WTC11 (cell line): Measurements from ENCODE around the gene RARRES2. TPM values are rescaled to one million over a fixed set of nuclear protein-coding genes. Genes with fewer than 3 reads are reported as not detected.

ENCODE experiments used
- ATAC-seq: fragments of 200-7000 bp; cut with Tn5 transposase; 2 replicates; pipeline ENCODE4 v1.10.0; 2021; ENCODE audit warnings: mild to moderate bottlenecking, moderate library complexity
- CTCF ChIA-PET: fragments of 300-600 bp; sonication (Branson Sonifier 250); formaldehyde crosslinking; loops from one replicate; lab custom pipeline; 2021; ENCODE audit warnings: antibody characterized with exemption; lab: Charles Lee
- POLR2A ChIA-PET: fragments of 350-600 bp; sonication (Branson Sonifier 250); formaldehyde crosslinking; loops from one replicate; lab custom pipeline; 2021; ENCODE audit warnings: antibody characterized with exemption; lab: Charles Lee
- DNase-seq: peaks from one replicate; pipeline ENCODE4 v3.0.0; 2021; ENCODE audit warnings: low spot score
- H3K27ac Mint-ChIP-seq: 2 replicates; pipeline ENCODE4 v1.8.0; 2021; ENCODE audit warnings: mixed read lengths
- H3K27me3 Mint-ChIP-seq: 2 replicates; pipeline ENCODE4 v1.8.0; 2021; ENCODE audit warnings: low read depth, mild to moderate bottlenecking, moderate library complexity, mixed read lengths
- H3K36me3 Mint-ChIP-seq: 2 replicates; pipeline ENCODE4 v1.8.0; 2021; ENCODE audit warnings: mixed read lengths
- H3K4me1 Mint-ChIP-seq: 2 replicates; pipeline ENCODE4 v1.8.0; 2022; ENCODE audit warnings: mixed read lengths
- H3K4me3 Mint-ChIP-seq: 2 replicates; pipeline ENCODE4 v1.8.0; 2021; ENCODE audit warnings: mild to moderate bottlenecking, moderate library complexity, mixed read lengths
- H3K9me3 Mint-ChIP-seq: 2 replicates; pipeline ENCODE4 v1.8.0; 2021; ENCODE audit warnings: mixed read lengths
- AR ChIP-seq: fragments of 250-450 bp; sonication (Bioruptor Pico); IDR thresholded peaks from 2 replicates; pipeline ENCODE4 v1.9.0; 2021; ENCODE audit warnings: mild to moderate bottlenecking
- CBFB ChIP-seq: sonication (generic); formaldehyde crosslinking; IDR thresholded peaks from 2 replicates; pipeline ENCODE4 v1.8.1; 2022; ENCODE audit warnings: mild to moderate bottlenecking, low read depth, missing genetic modification reagents
- NR3C1 ChIP-seq: sonication (generic); formaldehyde crosslinking; conservative IDR thresholded peaks from 2 replicates; pipeline ENCODE4 v1.8.1; 2023; ENCODE audit warnings: low read depth, mild to moderate bottlenecking, missing genetic modification reagents
- SOX15 ChIP-seq: fragments of 250-450 bp; sonication (Bioruptor Pico); IDR thresholded peaks from 2 replicates; pipeline ENCODE4 v1.9.0; 2021; ENCODE audit warnings: mild to moderate bottlenecking
- SP1 ChIP-seq: sonication (generic); formaldehyde crosslinking; conservative IDR thresholded peaks from 2 replicates; pipeline ENCODE4 v1.8.1; 2022; ENCODE audit warnings: missing genetic modification reagents
- TEAD1 ChIP-seq: sonication (generic); formaldehyde crosslinking; IDR thresholded peaks from 2 replicates; pipeline ENCODE4 v1.8.0; 2022; ENCODE audit warnings: mild to moderate bottlenecking, missing genetic modification reagents
- ZNF263 ChIP-seq: sonication (generic); formaldehyde crosslinking; IDR thresholded peaks from 2 replicates; pipeline ENCODE4 v1.8.1; 2022; ENCODE audit warnings: low read depth, mild to moderate bottlenecking, moderate library complexity, missing genetic modification reagents
- ZNF317 ChIP-seq: sonication (generic); formaldehyde crosslinking; IDR thresholded peaks from 2 replicates; pipeline ENCODE4 v1.8.1; 2023; ENCODE audit warnings: low read depth, mild to moderate bottlenecking, moderate library complexity, missing genetic modification reagents, borderline replicate concordance
- ZNF512 ChIP-seq: sonication (generic); formaldehyde crosslinking; IDR thresholded peaks from 2 replicates; pipeline ENCODE4 v1.8.1; 2022; ENCODE audit warnings: missing genetic modification reagents, borderline replicate concordance
- ZSCAN18 ChIP-seq: fragments of 250-450 bp; sonication (Bioruptor Pico); IDR thresholded peaks from 2 replicates; pipeline ENCODE4 v2.1.2; 2022; ENCODE audit warnings: mild to moderate bottlenecking, moderate library complexity
- total RNA-seq: library from RNA; stranded (reverse); gene quantifications from 3 replicates; pipeline ENCODE4 v1.2.3, GENCODE V29; 2021
- TF ChIP-seq, protein P1 (sequence below): sonication (generic); formaldehyde crosslinking; conservative IDR thresholded peaks from 2 replicates; pipeline ENCODE4 v1.8.1; 2023; ENCODE audit warnings: mild to moderate bottlenecking, low read depth, missing genetic modification reagents, moderate library complexity
- TF ChIP-seq, protein P2 (sequence below): sonication (generic); formaldehyde crosslinking; IDR thresholded peaks from 2 replicates; pipeline ENCODE4 v1.8.0; 2023; ENCODE audit warnings: missing genetic modification reagents, mild to moderate bottlenecking, borderline replicate concordance
- TF ChIP-seq, protein P3 (sequence below): sonication (generic); formaldehyde crosslinking; IDR thresholded peaks from 2 replicates; pipeline ENCODE4 v1.8.0; 2023; ENCODE audit warnings: mild to moderate bottlenecking, missing genetic modification reagents

RARRES2 gene
- total RNA-seq, 1 experiment from 2014 or later: 230 TPM

DNA sequence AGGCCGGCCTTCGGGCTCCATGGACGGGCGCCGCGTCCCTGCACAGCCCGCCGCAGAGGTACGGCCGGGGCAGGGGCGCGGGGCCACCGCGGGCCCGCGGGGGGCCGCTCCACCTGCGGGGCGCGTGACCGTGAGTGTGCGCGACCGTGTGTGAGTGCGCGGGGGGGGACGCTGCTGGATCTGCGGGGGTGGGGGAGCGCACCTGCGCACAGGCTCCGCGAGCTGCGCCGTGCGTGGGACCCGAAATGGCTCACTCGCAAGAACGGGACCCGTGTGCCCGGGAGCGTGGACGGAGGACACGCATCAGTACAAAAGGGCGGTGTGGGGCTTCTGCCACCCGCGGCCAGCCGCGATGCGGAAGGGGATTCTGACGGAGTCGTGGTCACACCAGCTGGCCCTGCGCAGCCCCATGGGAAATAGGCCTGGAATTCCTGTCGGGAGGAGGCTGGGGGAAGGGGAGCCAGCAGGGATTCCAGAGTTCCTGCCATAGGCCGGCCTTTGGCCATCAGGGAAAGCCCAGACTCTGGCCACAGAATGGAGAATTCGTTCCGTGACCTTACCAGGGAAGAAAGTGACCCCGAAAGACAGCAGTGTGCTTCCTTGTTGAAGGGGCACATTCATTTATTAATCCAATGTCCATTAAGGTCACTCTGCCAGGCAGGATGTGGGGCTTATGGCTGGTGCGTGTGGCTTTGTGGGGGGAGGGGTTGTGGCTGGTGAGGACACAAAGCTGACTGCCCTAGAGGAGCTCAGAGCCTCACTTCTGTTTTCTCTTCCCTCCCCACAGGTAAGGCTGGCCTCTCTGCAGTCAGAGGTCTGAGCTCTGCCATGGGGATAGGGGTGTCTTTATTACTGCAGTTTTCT is 27.7 kb upstream of the RARRES2 start (continued):
- TF ChIP-seq ZSCAN18 (CRISPR knock-in tag) (no peak), ZNF512 (CRISPR knock-in tag) (no peak), CBFB (CRISPR knock-in tag) (no peak), SP1 (CRISPR knock-in tag) (peak; percentile 39)
- TF ChIP-seq, all 79 proteins: peak for 22

- CTCF ChIA-PET: interaction anchor here (0.6 to 2.2 kb wide), 9 partner anchors 10 to 620 kb away, joined by 3 to 7 read pairs (median 4); partner anchors contain the start of gene RARRES2
- ATAC-seq: peak; percentile 55
- TF ChIP-seq ZNF317 (CRISPR knock-in tag) (no peak), ZSCAN18 (CRISPR knock-in tag) (no peak), SOX15 (no peak), AR (CRISPR knock-in tag) (no peak), TEAD1 (CRISPR knock-in tag) (0 out of 2 replicates have a peak, but pooled peaks have one; percentile 23), ZNF263 (CRISPR knock-in tag) (no peak), NR3C1 (CRISPR knock-in tag) (no peak)
- TF ChIP-seq, protein P1, sequence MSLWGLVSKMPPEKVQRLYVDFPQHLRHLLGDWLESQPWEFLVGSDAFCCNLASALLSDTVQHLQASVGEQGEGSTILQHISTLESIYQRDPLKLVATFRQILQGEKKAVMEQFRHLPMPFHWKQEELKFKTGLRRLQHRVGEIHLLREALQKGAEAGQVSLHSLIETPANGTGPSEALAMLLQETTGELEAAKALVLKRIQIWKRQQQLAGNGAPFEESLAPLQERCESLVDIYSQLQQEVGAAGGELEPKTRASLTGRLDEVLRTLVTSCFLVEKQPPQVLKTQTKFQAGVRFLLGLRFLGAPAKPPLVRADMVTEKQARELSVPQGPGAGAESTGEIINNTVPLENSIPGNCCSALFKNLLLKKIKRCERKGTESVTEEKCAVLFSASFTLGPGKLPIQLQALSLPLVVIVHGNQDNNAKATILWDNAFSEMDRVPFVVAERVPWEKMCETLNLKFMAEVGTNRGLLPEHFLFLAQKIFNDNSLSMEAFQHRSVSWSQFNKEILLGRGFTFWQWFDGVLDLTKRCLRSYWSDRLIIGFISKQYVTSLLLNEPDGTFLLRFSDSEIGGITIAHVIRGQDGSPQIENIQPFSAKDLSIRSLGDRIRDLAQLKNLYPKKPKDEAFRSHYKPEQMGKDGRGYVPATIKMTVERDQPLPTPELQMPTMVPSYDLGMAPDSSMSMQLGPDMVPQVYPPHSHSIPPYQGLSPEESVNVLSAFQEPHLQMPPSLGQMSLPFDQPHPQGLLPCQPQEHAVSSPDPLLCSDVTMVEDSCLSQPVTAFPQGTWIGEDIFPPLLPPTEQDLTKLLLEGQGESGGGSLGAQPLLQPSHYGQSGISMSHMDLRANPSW: no peak
- TF ChIP-seq, protein P2, sequence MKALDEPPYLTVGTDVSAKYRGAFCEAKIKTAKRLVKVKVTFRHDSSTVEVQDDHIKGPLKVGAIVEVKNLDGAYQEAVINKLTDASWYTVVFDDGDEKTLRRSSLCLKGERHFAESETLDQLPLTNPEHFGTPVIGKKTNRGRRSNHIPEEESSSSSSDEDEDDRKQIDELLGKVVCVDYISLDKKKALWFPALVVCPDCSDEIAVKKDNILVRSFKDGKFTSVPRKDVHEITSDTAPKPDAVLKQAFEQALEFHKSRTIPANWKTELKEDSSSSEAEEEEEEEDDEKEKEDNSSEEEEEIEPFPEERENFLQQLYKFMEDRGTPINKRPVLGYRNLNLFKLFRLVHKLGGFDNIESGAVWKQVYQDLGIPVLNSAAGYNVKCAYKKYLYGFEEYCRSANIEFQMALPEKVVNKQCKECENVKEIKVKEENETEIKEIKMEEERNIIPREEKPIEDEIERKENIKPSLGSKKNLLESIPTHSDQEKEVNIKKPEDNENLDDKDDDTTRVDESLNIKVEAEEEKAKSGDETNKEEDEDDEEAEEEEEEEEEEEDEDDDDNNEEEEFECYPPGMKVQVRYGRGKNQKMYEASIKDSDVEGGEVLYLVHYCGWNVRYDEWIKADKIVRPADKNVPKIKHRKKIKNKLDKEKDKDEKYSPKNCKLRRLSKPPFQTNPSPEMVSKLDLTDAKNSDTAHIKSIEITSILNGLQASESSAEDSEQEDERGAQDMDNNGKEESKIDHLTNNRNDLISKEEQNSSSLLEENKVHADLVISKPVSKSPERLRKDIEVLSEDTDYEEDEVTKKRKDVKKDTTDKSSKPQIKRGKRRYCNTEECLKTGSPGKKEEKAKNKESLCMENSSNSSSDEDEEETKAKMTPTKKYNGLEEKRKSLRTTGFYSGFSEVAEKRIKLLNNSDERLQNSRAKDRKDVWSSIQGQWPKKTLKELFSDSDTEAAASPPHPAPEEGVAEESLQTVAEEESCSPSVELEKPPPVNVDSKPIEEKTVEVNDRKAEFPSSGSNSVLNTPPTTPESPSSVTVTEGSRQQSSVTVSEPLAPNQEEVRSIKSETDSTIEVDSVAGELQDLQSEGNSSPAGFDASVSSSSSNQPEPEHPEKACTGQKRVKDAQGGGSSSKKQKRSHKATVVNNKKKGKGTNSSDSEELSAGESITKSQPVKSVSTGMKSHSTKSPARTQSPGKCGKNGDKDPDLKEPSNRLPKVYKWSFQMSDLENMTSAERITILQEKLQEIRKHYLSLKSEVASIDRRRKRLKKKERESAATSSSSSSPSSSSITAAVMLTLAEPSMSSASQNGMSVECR (CRISPR knock-in tag): peak; percentile 5; the same call in 1 of the 2 replicates
- TF ChIP-seq, protein P3, sequence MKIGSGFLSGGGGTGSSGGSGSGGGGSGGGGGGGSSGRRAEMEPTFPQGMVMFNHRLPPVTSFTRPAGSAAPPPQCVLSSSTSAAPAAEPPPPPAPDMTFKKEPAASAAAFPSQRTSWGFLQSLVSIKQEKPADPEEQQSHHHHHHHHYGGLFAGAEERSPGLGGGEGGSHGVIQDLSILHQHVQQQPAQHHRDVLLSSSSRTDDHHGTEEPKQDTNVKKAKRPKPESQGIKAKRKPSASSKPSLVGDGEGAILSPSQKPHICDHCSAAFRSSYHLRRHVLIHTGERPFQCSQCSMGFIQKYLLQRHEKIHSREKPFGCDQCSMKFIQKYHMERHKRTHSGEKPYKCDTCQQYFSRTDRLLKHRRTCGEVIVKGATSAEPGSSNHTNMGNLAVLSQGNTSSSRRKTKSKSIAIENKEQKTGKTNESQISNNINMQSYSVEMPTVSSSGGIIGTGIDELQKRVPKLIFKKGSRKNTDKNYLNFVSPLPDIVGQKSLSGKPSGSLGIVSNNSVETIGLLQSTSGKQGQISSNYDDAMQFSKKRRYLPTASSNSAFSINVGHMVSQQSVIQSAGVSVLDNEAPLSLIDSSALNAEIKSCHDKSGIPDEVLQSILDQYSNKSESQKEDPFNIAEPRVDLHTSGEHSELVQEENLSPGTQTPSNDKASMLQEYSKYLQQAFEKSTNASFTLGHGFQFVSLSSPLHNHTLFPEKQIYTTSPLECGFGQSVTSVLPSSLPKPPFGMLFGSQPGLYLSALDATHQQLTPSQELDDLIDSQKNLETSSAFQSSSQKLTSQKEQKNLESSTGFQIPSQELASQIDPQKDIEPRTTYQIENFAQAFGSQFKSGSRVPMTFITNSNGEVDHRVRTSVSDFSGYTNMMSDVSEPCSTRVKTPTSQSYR (CRISPR knock-in tag): no peak
Measured at GRCh38 chr7:150368096-150368883, 26.9 kb upstream of the RARRES2 start, which contains the start of gene REPIN1. TSS of gene REPIN1 (plus strand) at chr7:150368822. CDS start at chr7:150369712, 890 bp downstream.

More at GRCh38 chr7:150368096-150368883, 26.9 kb upstream of the RARRES2 start, which contains the start of gene REPIN1:
- Mint-ChIP-seq H3K4me1 (peaks cover 52% of the 10 kb centered on the region), H3K27ac (peak within 1 kb of the TSS; percentile 99), H3K4me3 (peak within 1 kb of the TSS; percentile 91), H3K9me3 (no peaks in the 10 kb centered on the region), H3K36me3 (peaks cover 14% of the 10 kb centered on the region), H3K27me3 (no peaks in the 10 kb centered on the region)
- peak; percentile 86 for DNase-seq
- POLR2A ChIA-PET: interaction anchor here (0.6 to 2.5 kb wide), 9 partner anchors 10 to 1180 kb away, joined by 3 to 29 read pairs (median 5); partner anchors contain the start of genes ACTR3C and LRRC61
